Neural cell (in vitro differentiated cells): ENCODE measurements around the gene ADGRD1. TPM values are rescaled to one million over a fixed set of nuclear protein-coding genes. Genes with fewer than 3 reads are reported as not detected.

ENCODE experiments used
- H2AFZ ChIP-seq: fragments of 200-600, 300-800 bp; sonication (generic), shearing (Covaris generic); 2 replicates; pipeline ENCODE4 v1.6.0; 2014; ENCODE audit warnings: low read depth, mild to moderate bottlenecking, antibody characterized with exemption, low read length, moderate library complexity
- H3F3A ChIP-seq: fragments of 200-600 bp; shearing (Covaris generic); 2 replicates; pipeline ENCODE4 v1.6.1; 2016; ENCODE audit warnings: mild to moderate bottlenecking, moderate library complexity, mixed read lengths, antibody characterized with exemption, low read length; ENCODE audit not compliant: insufficient read depth, poor library complexity, severe bottlenecking
- H3K27ac ChIP-seq: fragments of 200-600, 300-800 bp; sonication (generic), shearing (Covaris generic); 2 replicates; pipeline ENCODE4 v1.5.1; 2014; ENCODE audit warnings: mild to moderate bottlenecking, low read length, moderate library complexity
- H3K27me3 ChIP-seq: fragments of 300-800, 200-600 bp; sonication (generic), shearing (Covaris generic); 2 replicates; pipeline ENCODE4 v1.6.0; 2014; ENCODE audit warnings: mild to moderate bottlenecking, low read depth, low read length, moderate library complexity; ENCODE audit not compliant: insufficient read depth
- H3K36me3 ChIP-seq: fragments of 300-800, 200-600 bp; sonication (generic), shearing (Covaris generic); 2 replicates; pipeline ENCODE4 v1.5.1; 2014; ENCODE audit warnings: mild to moderate bottlenecking, antibody characterized with exemption, low read length, moderate library complexity; ENCODE audit not compliant: insufficient read depth
- H3K4me2 ChIP-seq: fragments of 300-800, 200-600 bp; sonication (generic), shearing (Covaris generic); 2 replicates; pipeline ENCODE4 v1.6.0; 2014; ENCODE audit warnings: mild to moderate bottlenecking, low read length
- H3K4me3 ChIP-seq: fragments of 300-800, 200-600 bp; sonication (generic), shearing (Covaris generic); 2 replicates; pipeline ENCODE4 v1.5.1; 2014; ENCODE audit warnings: mild to moderate bottlenecking, low read length, moderate library complexity
- H3K79me2 ChIP-seq: fragments of 200-600 bp; shearing (Covaris generic); replicated peaks from 2 replicates; pipeline ENCODE4 v1.6.0; 2014; ENCODE audit warnings: mild to moderate bottlenecking, low read length, moderate library complexity; ENCODE audit not compliant: insufficient read depth
- H3K9ac ChIP-seq: fragments of 300-800, 200-600 bp; sonication (generic), shearing (Covaris generic); 2 replicates; pipeline ENCODE4 v1.6.1; 2016; ENCODE audit warnings: mild to moderate bottlenecking, low read length, mixed read lengths
- H3K9me2 ChIP-seq: fragments of 200-600 bp; shearing (Covaris generic); 2 replicates; pipeline ENCODE4 v1.6.1; 2016; ENCODE audit warnings: mild to moderate bottlenecking, low read length, mixed read lengths; ENCODE audit not compliant: insufficient read depth
- H3K9me3 ChIP-seq: fragments of 200-600, 300-800 bp; sonication (generic), shearing (Covaris generic); 2 replicates; pipeline ENCODE4 v1.6.1; 2016; ENCODE audit warnings: mild to moderate bottlenecking, mixed run types, low read length, moderate library complexity, mixed read lengths
- H4K20me1 ChIP-seq: fragments of 200-600 bp; shearing (Covaris generic); 2 replicates; pipeline ENCODE4 v1.6.1; 2016; ENCODE audit warnings: mild to moderate bottlenecking, mixed run types; ENCODE audit not compliant: insufficient read depth
- CTCF ChIP-seq: fragments of 450-650 bp; IDR thresholded peaks from 2 replicates; pipeline ENCODE4 v1.5.1; 2014; ENCODE audit warnings: antibody characterized with exemption, mild to moderate bottlenecking, moderate library complexity; ENCODE audit not compliant: poor library complexity, severe bottlenecking
- EP300 ChIP-seq: fragments of 450-650 bp; conservative IDR thresholded peaks from 2 replicates; pipeline ENCODE4 v1.6.1; 2014; ENCODE audit warnings: antibody characterized with exemption, mild to moderate bottlenecking, moderate library complexity; ENCODE audit not compliant: poor library complexity, severe bottlenecking
- EZH2 ChIP-seq: fragments of 200-600, 300-800 bp; shearing (Covaris generic), sonication (generic); IDR thresholded peaks from 2 replicates; pipeline ENCODE4 v1.6.1; 2014; ENCODE audit warnings: antibody characterized with exemption, low read length, borderline replicate concordance, mild to moderate bottlenecking; ENCODE audit not compliant: insufficient read depth, poor library complexity, severe bottlenecking
- MXI1 ChIP-seq: fragments of 450-650 bp; conservative IDR thresholded peaks from 2 replicates; pipeline ENCODE4 v1.6.1; 2014; ENCODE audit warnings: antibody characterized with exemption, mild to moderate bottlenecking; ENCODE audit not compliant: poor library complexity, severe bottlenecking
- POLR2AphosphoS5 ChIP-seq: IDR thresholded peaks from 2 replicates; pipeline ENCODE4 v1.6.1; 2012
- RAD21 ChIP-seq: fragments of 450-650 bp; conservative IDR thresholded peaks from 2 replicates; pipeline ENCODE4 v1.6.1; 2014; ENCODE audit warnings: antibody characterized with exemption, mild to moderate bottlenecking, moderate library complexity
- SMC3 ChIP-seq: fragments of 450-650 bp; conservative IDR thresholded peaks from 2 replicates; pipeline ENCODE4 v1.6.1; 2014; ENCODE audit warnings: antibody characterized with exemption, mild to moderate bottlenecking, moderate library complexity; ENCODE audit not compliant: poor library complexity
- TAF1 ChIP-seq: IDR thresholded peaks from 2 replicates; pipeline ENCODE4 v1.6.1; 2012; ENCODE audit warnings: low read depth
- polyA plus RNA-seq: library from polyadenylated mRNA; depleted of rRNA; stranded (reverse); fragments of >200 nt; gene quantifications from 2 replicates; pipeline ENCODE4 v1.2.3, GENCODE V29; 2014
- TF ChIP-seq, protein P1 (sequence below): IDR thresholded peaks from 2 replicates; pipeline ENCODE4 v1.6.1; 2012; ENCODE audit warnings: borderline replicate concordance

ADGRD1 gene
- polyA plus RNA-seq, 1 donor from 2014 or later: 1.7 TPM

DNA sequence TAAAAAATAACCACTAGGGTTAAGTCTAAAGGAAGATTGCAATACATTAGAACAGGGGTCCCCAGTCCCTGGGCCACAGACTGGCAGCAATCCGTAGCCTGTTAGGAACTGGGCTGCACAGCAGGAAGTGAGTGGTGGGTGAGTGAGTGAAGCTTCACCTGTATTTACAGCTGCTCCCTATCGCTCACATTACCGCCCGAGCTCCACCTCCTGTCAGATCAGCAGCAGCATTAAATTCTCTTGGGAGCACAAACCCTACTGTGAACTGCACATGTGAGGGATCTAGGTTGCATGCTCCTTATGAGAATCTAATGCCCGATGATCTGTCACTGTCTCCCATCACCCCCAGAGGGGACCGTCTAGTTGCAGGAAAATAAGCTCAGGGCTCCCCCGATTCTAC, 15.5 kb downstream of the ADGRD1 start:
- H3K36me3 ChIP-seq: no peaks in the 10 kb centered on the region
- no peak overlapping the region for H3K4me3 ChIP-seq
- no peaks in the 10 kb centered on the region for H3F3A ChIP-seq
- H3K4me2 ChIP-seq: no peak overlapping the region
- no peaks in the 10 kb centered on the region for H3K9me3 ChIP-seq
- no peaks in the 10 kb centered on the region for H4K20me1 ChIP-seq
- TF ChIP-seq EZH2 (no peak), MXI1 (no peak), EP300 (no peak), TAF1 (no peak), POLR2AphosphoS5 (no peak), CTCF (no peak), SMC3 (no peak), RAD21 (no peak)
- TF ChIP-seq, protein P1, sequence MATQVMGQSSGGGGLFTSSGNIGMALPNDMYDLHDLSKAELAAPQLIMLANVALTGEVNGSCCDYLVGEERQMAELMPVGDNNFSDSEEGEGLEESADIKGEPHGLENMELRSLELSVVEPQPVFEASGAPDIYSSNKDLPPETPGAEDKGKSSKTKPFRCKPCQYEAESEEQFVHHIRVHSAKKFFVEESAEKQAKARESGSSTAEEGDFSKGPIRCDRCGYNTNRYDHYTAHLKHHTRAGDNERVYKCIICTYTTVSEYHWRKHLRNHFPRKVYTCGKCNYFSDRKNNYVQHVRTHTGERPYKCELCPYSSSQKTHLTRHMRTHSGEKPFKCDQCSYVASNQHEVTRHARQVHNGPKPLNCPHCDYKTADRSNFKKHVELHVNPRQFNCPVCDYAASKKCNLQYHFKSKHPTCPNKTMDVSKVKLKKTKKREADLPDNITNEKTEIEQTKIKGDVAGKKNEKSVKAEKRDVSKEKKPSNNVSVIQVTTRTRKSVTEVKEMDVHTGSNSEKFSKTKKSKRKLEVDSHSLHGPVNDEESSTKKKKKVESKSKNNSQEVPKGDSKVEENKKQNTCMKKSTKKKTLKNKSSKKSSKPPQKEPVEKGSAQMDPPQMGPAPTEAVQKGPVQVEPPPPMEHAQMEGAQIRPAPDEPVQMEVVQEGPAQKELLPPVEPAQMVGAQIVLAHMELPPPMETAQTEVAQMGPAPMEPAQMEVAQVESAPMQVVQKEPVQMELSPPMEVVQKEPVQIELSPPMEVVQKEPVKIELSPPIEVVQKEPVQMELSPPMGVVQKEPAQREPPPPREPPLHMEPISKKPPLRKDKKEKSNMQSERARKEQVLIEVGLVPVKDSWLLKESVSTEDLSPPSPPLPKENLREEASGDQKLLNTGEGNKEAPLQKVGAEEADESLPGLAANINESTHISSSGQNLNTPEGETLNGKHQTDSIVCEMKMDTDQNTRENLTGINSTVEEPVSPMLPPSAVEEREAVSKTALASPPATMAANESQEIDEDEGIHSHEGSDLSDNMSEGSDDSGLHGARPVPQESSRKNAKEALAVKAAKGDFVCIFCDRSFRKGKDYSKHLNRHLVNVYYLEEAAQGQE: no peak
- no peak overlapping the region for H3K9ac ChIP-seq
- no peak overlapping the region for H2AFZ ChIP-seq
- no peaks in the 10 kb centered on the region for H3K27me3 ChIP-seq
- H3K79me2 ChIP-seq: no peaks in the 10 kb centered on the region
- H3K27ac ChIP-seq: no peak overlapping the region
- no peaks in the 10 kb centered on the region for H3K9me2 ChIP-seq

GRCh38 chr12:130970165-130970907, 16.6 kb downstream of the ADGRD1 start:
- Histone ChIP-seq H3K27ac (no peak overlapping the region), H3K9ac (no peak overlapping the region), H2AFZ (no peak overlapping the region), H3F3A (no peaks in the 10 kb centered on the region), H3K9me3 (no peaks in the 10 kb centered on the region), H3K4me2 (no peak overlapping the region), H3K9me2 (no peaks in the 10 kb centered on the region), H4K20me1 (no peaks in the 10 kb centered on the region), H3K36me3 (no peaks in the 10 kb centered on the region), H3K4me3 (no peak overlapping the region), H3K79me2 (no peaks in the 10 kb centered on the region), H3K27me3 (no peaks in the 10 kb centered on the region)
- TF ChIP-seq EP300: no peak
- no peak for TF ChIP-seq RAD21
- TF ChIP-seq POLR2AphosphoS5: no peak
- TF ChIP-seq, protein P1: no peak
- TF ChIP-seq MXI1: no peak
- TF ChIP-seq SMC3: no peak
- TF ChIP-seq CTCF: no peak
- TF ChIP-seq EZH2: no peak
- no peak for TF ChIP-seq TAF1
